NCI-H2107 treated with DMSO at 0.1 percent for 48 hours (cell line): ENCODE measurements around the gene ZNF275.
A peak's percentile ranks its signal among the peaks of the same experiment; 100 is the strongest.
"Not testable (repeated sequence)": the region's sequence is repeated elsewhere in the genome, so short reads cannot be mapped to it uniquely, and the experiment has no call there.

Experiments used
- DNase-seq: peaks from one replicate; lab custom pipeline; 2025; ENCODE audit not compliant: unreplicated experiment; lab: John Stamatoyannopoulos, UW

Gene ZNF275, protein sequence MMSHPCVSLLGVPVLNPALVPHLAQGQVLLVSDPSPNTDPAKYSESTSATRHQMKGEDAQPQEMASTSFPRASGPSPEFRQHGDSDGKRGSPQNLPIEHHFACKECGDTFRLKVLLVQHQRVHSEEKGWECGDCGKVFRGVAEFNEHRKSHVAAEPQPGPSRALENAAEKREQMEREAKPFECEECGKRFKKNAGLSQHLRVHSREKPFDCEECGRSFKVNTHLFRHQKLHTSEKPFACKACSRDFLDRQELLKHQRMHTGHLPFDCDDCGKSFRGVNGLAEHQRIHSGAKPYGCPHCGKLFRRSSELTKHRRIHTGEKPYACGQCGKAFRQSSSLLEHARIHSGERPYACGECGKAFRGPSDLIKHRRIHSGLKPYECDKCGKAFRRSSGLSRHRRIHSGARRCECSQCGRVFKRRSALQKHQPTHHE

GRCh38 chrX:153333821-153334653, at the start of gene ZNF275:
Gene ZNF275 (plus strand): TSS chrX:153334153. CDS start chrX:153336680, 2,527 bp downstream.
- DNase-seq = peak; percentile 31

GRCh38 chrX:153285678-153286077, 48.3 kb upstream of the ZNF275 start:
- not testable (repeated sequence) for DNase-seq

DNA sequence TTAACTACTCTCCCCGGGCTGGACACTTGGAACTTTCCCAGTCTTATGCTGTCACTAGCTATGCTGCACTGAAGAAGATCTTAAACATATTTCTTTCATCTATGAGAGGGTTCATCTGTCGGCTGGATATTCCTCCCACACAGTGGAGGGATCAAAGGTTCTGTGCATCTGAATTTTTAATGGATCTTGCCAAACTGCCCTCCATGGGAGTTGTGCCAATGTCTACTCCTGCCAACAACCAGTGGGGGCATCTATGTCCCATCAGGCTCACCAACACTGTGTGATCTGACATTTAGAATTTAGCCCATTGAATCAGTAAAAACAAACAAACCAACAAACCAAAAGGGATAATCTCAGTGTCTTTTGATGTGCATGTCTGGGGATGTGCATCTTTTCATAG, 45.1 kb upstream of the ZNF275 start:
- not testable (repeated sequence) for DNase-seq

- DNase-seq = not testable (repeated sequence)
Observed at GRCh38 chrX:153293485-153294071, 40.4 kb upstream of the ZNF275 start.

GRCh38 chrX:153297376-153297775, 36.6 kb upstream of the ZNF275 start:
- no peak for DNase-seq

DNA sequence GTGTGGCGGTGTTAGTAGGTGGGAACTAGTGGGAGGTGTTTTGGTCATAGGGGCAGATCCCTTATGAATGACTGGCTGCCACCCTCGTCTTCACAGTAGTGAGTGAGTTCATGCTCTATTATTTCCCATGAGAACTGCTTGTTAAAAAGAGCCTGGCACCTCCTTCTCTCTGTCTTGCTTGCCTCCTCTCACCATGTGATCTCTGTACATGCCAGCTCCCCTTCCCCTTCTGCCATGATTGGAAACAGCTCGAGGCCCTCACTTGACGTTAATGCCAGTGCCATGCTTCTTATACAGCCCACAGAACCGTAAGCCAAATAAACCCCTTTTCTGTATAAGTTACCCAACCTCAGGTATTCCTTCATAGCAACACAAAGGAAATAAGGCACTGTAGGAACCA, 34.1 kb upstream of the ZNF275 start:
- no peak for DNase-seq

DNA sequence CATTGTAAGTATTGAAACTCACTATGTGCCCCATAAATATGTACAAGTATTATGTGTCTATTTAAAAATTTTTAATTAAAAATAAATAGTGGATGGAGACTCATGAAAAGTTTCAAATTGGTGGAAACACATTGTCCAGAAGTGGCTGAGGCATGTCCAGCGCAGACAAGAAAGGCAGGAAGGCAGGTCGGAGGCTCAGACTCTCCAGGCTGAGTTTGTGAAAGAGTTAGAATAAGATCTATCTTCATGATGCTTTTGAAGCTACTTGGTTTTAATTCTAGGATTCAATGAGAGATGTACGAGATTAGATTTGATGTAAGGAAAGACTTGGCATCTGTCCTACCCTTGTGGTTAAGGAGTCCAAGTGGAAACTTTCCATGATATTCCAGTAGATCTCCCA, 32.2 kb upstream of the ZNF275 start:
- no peak for DNase-seq

- no peak for DNase-seq
Observed at GRCh38 chrX:153302796-153303195, 31.2 kb upstream of the ZNF275 start.

DNA sequence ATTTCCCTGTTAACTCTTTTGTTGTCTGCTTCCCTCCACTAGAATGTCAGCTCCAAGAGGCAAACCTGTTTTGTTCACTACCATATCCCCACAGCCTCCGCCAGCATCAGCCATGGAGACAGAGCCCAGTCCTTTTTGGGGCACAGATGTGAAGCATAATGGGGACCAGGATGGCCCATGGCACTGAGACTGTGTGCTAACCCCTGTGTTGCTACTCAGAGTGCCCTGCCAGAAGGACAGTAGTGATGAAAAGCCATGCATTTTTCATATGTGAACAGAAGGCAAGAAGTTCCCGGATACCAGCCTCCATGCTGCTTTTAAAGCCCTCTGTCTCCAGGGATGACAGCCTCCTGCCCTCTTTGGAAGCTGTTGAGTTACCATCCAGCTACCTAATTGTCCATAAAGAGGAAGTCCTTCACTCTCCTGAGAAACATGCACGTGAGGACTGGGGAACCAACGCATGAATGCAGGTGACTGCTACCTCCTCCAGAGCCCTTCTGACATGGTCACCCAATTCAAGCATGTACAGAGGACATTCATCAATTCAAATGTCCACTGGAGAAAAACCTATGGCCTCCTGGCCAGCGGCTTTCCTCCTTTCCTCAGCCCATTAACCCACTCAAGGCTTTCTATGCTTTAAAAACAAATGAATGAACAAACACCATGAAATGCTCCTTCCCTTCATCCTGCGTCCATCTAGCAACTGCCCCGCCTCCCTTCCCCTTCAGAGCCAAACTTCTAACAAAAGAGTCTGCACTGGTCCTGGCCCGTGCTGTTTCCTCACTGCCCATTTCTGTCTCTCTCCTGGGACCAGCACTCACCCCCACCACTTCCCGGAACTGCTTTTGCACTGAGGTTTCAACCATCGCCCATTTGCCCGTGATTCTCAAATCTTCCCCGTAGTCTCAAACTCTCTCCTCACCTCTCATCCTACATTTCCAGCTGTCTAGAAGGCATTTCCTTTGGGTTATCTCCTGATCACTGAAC, 30.4 kb upstream of the ZNF275 start:
- DNase-seq = no peak

DNA sequence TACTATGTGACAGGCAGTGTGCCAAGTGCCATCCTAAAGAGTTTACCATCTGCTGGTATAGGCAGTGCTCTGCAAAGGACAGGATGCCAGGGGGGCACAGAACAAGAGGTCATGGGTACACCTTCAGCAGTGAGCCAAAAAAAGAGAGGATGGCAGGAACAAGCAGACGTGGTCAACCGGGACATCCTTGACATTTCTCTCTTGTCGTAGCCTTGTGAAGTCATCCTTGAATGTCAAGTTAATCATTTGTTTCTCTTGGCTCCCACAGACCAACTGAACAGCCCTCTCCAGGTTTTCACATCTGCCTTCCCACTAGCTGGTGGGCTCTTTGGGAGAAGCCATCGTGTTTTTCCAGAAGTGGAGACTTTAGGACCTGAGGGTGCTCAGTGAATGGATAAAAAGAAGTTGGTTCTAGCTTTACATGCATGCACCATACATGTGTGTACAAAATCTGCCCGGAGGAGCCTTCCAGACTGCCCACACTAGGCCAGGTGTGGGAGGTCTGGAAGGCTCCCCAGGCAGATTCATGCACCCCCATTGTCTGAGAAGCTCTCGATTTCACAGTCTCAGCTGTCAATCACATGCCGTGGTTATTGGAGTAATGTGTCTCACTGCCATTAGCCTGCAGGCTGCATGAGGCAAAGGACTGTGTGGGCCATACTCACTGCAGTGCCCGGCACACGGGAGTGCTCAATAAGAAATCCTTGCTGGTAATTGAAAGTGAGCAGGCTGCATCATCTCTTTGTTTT, 28.8 kb upstream of the ZNF275 start:
- DNase-seq = no peak

- DNase-seq = no peak
Observed at GRCh38 chrX:153305972-153306371, 28.0 kb upstream of the ZNF275 start.

DNA sequence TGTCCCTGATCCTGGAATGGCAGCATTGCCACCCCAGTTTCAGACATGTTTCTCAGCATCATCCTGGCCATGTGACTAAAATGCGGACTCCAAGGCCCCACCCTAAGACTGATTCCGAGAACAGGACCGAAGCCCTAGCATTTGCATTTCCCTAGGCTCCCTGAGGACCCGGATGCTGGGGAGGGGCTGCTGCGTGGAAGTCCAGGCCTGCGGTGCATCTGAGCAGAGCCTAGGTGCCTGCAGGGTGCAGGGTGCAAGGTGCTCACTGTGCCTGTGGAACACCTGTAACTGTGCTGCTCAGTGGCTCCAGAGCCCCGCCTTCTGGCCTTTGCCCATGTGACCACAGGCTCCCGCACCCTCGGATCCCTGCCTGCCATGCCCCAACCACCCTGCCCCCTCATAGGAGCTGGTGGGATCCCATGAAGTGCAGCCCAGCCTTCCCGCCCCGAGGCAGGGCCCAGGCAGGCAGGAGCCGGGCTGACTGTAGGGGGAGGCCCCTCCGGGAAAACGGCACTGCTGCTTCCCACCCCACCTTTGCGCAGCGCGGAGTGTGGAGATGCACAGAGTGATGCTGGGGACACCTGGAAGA, 27.3 kb upstream of the ZNF275 start:
- DNase-seq = no peak

- no peak for DNase-seq
Observed at GRCh38 chrX:153307276-153308178, 26.4 kb upstream of the ZNF275 start.

DNA sequence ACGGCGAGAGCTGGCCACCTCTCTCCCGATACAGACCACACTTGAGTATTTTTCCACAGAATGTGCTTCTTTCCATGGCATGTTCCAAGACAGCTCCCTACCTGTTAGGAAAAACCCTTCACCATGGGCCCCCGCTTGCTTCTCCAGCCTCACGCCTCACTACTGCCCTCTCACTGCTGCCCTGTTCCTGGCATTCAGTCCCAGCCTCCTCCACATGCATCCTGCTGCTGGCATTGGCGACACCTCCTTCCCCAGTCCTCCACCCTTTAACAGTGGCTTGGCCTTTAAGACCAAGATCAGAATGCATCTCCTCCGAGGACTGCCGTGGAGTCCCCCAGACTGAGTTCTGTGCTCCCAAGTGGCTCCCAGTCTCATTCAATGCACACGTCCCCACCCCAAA, 23.1 kb upstream of the ZNF275 start:
- DNase-seq = no peak

DNA sequence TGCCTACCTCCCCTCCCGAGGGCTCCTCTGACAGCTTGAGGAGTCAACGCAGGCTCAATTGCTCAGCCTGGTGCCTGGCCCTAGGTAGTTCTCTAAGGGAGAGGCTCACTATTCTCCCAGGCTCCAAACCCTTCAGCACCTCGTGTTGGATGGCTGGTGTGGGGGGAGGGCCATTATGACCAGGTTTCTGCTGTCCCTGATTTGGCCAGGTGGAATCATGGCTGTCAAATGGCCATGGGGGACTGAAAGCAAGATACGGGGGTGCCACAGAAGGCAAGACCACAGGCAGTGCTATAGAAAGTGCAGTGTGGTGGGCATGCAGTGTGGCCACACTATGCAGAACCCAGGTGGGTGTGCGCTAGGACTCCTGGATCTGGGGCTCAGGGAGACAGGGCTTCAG, 21.9 kb upstream of the ZNF275 start:
- no peak for DNase-seq

DNA sequence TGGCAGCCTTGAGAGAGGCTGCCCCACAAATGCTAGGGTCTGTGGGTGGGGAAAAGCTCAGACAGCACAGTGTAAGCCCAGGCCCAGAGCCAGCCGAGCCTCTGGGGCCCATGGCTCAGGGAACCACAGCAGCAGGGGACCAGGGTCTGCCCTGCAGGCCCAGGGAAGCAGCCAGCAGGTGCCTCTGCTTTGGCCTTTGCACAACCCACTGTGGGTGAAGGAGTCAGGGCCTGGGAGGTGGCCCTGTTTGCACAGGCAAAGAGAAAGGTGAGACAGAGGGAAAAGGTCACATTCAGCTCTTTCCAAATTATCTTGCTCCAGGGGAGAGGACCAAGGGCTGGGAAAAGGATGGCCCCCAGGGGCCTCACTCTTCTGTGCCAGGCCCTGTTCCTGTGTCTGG, 21.1 kb upstream of the ZNF275 start:
- no peak for DNase-seq

DNA sequence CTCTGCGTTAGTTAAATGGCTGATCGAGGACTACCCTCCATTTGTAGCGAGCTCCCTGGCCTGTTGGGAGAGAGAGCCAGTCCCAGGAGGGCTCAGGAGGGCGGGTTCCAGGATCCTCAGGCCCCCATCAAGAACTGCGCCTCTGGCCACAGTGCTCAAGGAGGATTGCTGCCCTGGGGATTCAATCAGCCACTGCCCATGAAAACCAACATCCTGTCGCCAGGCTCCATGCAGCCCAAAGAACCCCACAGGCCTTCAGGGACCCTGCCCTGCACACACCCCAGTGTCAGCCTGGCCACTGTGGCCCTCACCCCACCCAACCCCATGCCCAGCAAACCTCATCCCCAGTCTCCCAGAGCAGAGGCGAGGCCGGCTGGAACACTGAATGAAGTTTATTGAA, 16.6 kb upstream of the ZNF275 start:
- no peak for DNase-seq

GRCh38 chrX:153317996-153318722, 15.8 kb upstream of the ZNF275 start:
- DNase-seq = no peak
